Measurements from ENCODE around the gene VENTX. TPM values are rescaled to one million over a fixed set of nuclear protein-coding genes. Genes with fewer than 3 reads are reported as not detected.
"Not testable (repeated sequence)": the region's sequence is repeated elsewhere in the genome, so short reads cannot be mapped to it uniquely, and the experiment has no call there.

VENTX gene
- polyA plus RNA-seq, 3 donors, result 0.22 to 0.42 (median 0.33) TPM

GRCh38 chr10:133265052-133265451, 27.4 kb downstream of the VENTX start:
- DNase-seq (ENCODE audit: extremely low read depth in 1 of 11, low read depth in 9 of 11, low spot score in 4 of 11), result not testable (repeated sequence)

GRCh38 chr10:133266056-133266795, 28.6 kb downstream of the VENTX start:
- DNase-seq (ENCODE audit: extremely low read depth in 1 of 11, low read depth in 9 of 11, low spot score in 4 of 11), result no peak

DNA sequence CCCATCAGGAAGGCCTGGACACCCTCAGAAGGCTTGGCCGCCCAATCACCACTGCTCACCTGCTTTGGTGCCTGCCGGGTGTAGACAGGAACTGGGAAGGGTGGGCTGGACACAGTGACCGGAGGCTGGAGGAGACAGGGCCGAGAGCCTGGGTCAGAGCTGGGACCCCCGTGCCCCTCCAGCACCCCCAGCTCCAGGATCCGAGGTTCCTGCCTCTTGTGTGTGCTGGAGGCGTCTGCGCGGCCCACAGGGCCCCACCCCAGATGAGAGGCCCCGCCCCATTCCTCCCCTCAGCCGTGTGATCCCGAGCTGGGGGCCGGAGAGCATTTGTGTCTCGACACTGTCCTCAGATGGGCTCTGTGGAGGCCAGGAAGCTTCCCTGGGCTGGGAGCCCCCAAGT, 29.6 kb downstream of the VENTX start:
- no peak for DNase-seq (ENCODE audit: extremely low read depth in 1 of 11, low read depth in 9 of 11, low spot score in 4 of 11)

- no peak for DNase-seq (ENCODE audit: extremely low read depth in 1 of 11, low read depth in 9 of 11, low spot score in 4 of 11)
Measured at GRCh38 chr10:133267829-133268228, 30.2 kb downstream of the VENTX start.

DNA sequence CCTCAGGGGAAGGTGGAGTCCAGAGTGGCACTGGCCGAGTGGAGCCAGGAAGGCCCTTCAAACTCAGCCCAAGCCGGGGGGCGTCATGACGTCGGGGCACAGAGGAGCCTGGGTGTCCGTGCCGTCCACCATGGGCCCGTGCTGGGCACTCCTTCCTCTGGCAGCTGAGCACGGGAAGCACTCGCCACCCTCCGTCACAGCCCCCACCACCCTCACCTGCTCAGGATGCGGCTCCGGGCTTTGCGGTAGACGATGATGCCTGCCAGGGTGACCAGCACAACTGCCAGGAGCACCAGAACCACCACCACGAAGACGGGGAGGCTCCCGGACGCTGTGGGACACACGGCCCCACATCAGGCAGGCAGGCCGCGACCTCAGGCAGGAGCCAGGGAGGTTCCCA, 30.9 kb downstream of the VENTX start:
- DNase-seq (ENCODE audit: extremely low read depth in 1 of 11, low read depth in 9 of 11, low spot score in 4 of 11), result no peak

DNA sequence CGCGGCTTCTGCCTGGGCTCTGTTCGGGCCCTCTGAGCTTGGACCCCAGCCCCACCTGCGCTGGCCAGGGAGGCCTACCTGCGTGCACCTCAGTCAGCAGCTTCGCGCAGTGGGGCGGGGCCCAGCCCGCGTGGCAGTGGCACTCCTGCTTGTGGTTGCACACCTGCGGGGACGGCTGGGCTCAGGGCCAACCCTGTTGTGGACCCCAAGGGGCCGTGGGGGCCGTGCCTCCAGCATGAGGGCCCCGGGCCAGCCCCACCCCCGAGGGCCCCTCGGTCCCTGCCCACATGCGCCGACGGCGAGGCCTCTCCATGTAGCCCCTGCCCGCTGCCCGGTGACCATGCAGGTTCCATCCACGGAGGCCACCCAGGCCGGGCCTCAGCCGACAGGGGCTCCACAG, 31.7 kb downstream of the VENTX start:
- no peak for DNase-seq (ENCODE audit: extremely low read depth in 1 of 11, low read depth in 9 of 11, low spot score in 4 of 11)

- no peak for DNase-seq (ENCODE audit: extremely low read depth in 1 of 11, low read depth in 9 of 11, low spot score in 4 of 11)
Measured at GRCh38 chr10:133270204-133270603, 32.5 kb downstream of the VENTX start.

DNA sequence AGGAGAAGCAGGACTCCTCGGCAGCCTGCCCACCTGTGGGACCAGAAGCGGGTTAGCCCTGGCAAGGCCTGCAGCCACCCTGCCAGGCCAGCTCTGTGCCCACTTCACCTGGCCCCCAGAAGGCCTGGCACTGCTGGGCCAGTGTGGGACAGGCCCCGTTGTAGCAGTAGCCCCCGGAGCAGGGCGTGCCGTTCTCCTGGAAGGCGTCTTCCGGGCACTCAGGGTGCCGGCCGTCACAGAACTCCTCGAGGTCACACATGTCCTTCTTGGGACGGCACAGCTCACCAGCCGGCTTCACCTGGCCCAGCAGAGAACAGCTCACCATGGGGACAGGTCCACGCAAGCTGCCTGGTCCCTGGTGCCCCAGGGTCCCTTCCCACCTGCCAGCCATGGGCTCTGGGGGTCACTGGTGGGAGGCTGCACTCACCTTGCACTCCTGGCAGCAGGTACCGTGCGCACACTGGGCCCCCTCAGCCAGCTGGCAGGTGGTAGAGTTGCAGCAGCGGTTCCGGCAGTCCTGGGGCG, 33.2 kb downstream of the VENTX start:
- no peak for DNase-seq (ENCODE audit: extremely low read depth in 1 of 11, low read depth in 9 of 11, low spot score in 4 of 11)

DNA sequence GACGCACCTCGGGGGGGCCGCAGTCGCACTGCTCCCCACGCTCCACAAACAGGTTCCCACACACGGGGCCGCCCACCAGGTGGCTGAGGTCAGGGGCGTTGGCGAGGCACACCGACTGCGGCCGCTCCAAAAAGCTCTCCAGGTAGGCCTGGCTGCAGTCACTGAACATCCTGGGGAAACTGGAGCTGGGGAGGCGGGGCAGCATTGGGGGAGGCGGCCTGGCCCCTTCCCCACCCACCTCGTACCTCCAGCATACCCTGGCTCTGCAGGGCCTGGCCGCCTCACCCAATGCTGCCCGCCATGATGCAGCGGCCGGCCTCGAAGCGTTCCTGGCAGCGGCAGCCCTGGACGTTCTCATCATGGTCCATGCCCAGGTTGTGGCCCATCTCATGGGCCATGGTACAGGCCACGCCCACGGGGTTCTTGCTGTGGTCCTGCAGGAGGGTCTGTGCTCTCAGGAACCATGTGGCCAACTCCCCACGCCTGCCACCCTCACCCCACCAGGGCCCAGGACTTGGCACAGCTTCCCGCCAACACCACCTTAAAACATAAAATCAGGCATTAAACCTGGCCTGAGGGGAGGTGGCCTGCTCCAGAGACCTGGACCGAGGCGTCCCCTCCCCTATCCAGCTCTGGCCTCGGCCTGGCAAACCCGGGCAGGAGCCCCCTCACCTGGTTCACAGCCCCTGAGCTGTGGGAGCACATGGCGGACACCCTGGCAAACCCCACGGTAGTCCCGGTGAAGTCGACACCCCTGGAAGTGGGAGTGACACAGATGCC, 34.1 kb downstream of the VENTX start:
- no peak for DNase-seq (ENCODE audit: extremely low read depth in 1 of 11, low read depth in 9 of 11, low spot score in 4 of 11)

DNA sequence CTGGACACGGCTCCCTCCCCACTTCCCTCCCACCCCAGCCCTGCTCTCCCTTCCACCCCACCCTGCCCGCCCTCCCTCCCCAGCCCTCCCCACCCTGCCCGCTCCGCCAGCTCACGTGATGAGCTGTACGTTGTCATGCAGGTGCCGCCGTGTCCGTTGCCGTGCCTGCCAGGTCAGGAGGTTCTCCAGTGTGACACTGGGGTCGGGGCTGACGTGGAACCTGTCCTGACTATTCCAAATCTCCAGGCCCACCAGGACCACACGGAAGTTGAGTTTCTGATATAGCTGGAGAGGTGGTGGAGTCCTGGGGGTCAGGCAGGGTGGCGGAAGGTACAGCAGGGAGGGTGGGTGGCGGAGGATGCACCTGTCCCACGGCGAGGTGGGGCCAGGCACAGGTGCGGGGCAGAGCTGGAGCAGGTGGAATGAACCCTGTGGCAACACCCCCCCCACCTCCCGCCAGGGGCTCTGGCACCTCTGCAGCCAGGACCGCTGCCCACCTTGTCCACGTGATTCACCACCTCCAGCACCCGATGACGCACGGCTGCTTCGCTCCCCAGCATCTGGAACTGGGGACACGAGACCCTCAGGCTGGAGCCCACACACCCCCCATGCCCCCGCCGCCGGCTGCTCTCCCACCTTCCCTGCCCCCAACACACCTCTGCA, 34.8 kb downstream of the VENTX start:
- DNase-seq (ENCODE audit: extremely low read depth in 1 of 11, low read depth in 9 of 11, low spot score in 4 of 11), result no peak

- no peak for DNase-seq (ENCODE audit: extremely low read depth in 1 of 11, low read depth in 9 of 11, low spot score in 4 of 11)
Measured at GRCh38 chr10:133272964-133273420, 35.3 kb downstream of the VENTX start.

- no peak for DNase-seq (ENCODE audit: extremely low read depth in 1 of 11, low read depth in 9 of 11, low spot score in 4 of 11)
Measured at GRCh38 chr10:133273534-133274143, 36.0 kb downstream of the VENTX start.

DNA sequence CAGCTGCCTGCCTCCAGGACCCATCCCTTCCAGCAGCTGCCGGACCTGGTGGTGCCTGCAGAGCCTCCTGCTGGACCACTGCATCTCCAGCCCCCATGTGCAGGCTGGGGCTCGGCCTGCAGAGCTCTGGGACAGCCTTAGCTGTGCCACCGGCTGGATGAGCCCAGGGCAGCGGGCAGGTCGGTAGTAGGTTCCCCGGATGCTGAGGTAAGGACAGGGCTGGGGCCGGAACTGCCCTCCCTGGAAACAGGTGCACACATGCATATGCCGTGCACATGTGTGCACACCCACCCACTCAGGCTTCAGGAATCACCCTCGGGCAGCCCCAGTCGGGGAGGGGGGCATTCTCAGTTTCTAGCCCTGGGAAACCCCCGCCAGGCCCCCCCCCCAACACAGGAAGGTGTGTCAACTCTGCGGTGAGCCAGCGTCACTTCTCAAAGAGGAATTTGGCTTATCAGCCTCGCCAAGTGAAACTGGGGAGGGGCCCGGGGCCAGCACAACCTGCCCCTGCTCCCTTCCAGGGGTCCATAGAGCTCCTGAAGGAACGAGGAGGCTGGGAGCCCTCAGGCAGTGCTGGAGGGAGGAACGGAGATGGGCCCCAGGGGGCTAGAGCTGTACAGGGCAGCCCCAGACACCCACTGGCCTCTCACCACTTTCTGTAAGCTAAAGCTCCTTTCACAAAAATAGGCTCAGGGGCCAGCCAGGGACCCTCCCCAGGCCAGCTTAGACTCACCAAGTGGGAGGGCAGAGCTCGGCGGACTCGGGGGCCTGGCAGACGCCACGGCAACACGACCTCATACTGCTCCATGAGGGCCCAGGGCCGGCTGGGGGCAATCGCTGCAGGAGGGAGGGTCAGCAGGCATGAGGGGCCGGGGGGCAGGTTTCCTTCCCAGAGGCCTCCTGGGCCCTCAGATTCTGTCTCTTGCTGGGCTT, 37.4 kb downstream of the VENTX start:
- DNase-seq (ENCODE audit: extremely low read depth in 1 of 11, low read depth in 9 of 11, low spot score in 4 of 11), result no peak

- DNase-seq (ENCODE audit: extremely low read depth in 1 of 11, low read depth in 9 of 11, low spot score in 4 of 11), result no peak
Measured at GRCh38 chr10:133275684-133276092, 38.0 kb downstream of the VENTX start.

GRCh38 chr10:133276100-133276434, 38.4 kb downstream of the VENTX start:
- DNase-seq (ENCODE audit: extremely low read depth in 1 of 11, low read depth in 9 of 11, low spot score in 4 of 11), result no peak

DNA sequence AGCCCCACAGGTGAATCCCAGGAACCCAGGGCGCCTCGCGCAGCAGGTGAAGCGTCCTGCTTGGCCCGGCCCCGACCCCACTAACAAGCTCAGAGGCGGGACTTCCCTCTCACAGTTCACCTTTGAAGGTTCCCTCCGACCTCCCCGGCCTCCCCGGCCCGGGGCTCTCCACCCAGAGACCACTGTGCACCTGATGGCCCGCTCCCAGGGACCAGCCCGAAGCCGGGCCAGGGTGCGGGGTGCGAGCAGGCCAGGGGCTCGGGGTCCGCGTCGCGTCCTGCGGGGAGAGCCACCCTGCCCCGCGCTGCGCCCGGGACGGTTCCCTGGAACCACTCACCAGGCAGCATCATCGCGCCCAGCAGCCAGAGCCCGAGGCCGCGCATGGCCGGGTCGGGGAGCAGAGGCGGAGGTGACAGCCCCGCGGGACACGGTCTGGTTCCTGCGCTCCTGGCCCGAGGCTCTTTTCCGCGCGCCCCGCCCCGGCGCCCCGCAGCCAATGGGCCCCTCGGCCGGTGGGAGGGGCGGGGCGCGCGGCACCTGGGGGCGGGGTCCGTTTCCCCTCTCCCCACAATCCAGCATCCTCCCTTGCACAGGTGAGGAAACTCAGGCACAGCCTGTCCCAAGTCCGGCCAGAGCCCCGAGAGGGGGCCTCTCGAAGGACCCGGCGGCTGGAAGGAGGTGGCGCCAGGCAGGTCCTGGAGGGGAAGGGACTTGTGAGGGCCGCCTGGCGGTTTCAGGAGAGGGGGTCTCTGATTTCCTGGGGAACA, 39.0 kb downstream of the VENTX start, which contains the start of gene ADAM8:
Gene ADAM8 (minus strand): TSS at position 434 of the 767 bp plus-strand sequence. CDS start 51 bp downstream, at position 383.
- DNase-seq (ENCODE audit: extremely low read depth in 1 of 11, low read depth in 9 of 11, low spot score in 4 of 11), result no peak

DNA sequence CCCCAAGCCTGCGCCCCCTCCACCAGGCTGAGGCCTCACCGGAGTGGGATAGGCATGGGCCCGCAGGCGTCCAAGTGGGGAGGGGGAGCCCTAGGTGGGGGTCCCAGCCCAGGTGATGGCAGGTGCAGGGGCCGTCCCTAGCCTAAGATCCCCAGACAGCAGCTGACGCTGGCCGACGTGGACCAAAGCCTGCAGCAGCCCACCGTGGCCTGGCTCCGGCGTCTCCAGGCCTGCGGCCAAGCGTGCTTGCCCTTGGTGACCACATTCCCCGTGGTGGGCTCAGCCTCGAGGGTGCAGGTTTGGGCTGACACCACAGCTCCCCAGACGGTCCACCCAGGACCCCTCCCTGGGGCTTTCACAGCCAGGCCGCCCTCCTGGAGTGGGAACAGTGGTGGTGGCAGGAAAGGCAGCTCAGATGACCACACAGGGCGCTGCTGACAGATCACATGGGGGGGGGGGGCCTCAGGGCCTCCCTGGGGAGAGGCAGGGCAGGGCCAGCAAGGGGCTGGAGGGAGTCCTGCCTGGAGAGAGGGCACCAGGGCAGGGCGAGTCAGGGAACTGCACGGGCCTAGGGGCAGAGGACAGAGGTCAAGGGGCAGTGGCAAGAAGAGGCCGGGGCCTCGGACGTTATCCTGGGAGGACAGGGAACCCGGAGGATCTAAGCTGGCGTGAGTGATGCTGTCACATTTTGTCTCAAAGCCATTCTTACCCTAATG, 39.8 kb downstream of the VENTX start:
- no peak for DNase-seq (ENCODE audit: extremely low read depth in 1 of 11, low read depth in 9 of 11, low spot score in 4 of 11)

All from renal cortex interstitium (tissue), 11 donors.